Right renal cortex interstitium (tissue), 3 donors: Measurements from ENCODE around the gene DACH1. TPM values are rescaled to one million over a fixed set of nuclear protein-coding genes. Genes with fewer than 3 reads are reported as not detected.
"Not testable (repeated sequence)": the region's sequence is repeated elsewhere in the genome, so short reads cannot be mapped to it uniquely, and the experiment has no call there.

ENCODE experiments used
- DNase-seq, 3 donors: peaks; one replicate each; pipeline ENCODE4 v3.0.0-alpha.2; 2013; ENCODE audit warnings: low read depth in 3 of 3, low spot score in 2 of 3
- polyA plus RNA-seq, 3 donors: library from polyadenylated mRNA; unstranded; fragments of 120-200 nt; gene quantifications; one replicate each; pipeline ENCODE4 v1.2.1, GENCODE V29; 2013; ENCODE audit not compliant: insufficient read length in 3 of 3

The DACH1 gene
- polyA plus RNA-seq = 100 to 1,000 TPM; 104 to 121 (median 109) TPM

DNA sequence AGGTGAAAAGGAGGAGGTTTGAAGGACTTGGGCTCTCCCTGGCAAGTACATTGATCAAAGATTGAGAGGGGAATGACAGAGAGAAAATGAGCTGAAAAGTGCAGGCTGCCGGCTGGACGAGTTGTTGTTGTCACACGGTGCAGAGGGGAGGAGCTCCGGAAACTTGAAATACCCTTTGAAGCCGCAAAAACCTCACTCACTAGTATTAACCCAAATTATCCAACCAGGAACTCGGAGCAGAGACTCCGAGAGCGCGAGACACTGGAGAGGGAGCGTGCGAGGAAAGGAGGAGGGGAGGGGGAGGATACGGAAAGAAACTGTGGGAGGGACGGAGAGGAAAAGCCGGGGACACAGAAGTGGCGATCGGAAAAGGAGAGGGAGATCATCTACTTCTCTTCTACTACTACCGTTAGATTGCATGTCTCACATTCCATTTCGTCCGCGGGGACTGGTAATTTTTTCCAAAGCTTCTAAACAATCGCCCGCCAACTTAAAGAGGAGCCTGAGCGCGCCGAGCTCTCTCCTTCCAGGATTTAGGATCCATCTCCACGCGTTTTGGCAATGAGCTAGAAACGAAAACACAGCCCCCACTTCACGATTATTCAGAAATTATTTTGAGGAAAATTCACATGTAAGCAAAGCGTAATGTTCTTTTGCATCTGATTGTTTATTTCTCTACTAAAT lies at the start of gene DACH1:
TSS of gene DACH1 (minus strand) at position 74 of the 684 bp plus-strand sequence.
- peak; percentile 87 to 92 (median 91) for DNase-seq

DNA sequence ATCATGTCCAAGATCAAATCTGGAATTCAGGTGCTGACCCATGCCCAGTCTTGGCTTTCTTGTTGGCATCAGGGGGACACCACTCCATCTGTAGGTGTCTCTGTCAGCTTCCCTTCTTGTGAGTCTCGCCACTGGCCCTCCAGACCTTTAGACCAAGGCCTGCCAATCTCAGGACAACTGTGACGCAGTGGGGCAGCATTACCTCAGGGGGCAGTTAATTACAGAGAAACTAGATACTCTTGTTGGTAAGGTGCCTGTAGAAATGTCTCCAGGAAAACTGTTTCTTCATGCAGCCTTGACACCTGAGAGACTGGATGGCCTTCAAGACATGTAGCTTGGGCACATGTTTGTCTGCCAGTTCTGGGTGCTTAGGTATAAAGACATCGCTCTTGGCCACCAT lies 46.7 kb upstream of the DACH1 start:
- no peak for DNase-seq

- DNase-seq = no peak
These were observed 45.5 kb upstream of the DACH1 start for GRCh38 chr13:71912524-71912923.

DNA sequence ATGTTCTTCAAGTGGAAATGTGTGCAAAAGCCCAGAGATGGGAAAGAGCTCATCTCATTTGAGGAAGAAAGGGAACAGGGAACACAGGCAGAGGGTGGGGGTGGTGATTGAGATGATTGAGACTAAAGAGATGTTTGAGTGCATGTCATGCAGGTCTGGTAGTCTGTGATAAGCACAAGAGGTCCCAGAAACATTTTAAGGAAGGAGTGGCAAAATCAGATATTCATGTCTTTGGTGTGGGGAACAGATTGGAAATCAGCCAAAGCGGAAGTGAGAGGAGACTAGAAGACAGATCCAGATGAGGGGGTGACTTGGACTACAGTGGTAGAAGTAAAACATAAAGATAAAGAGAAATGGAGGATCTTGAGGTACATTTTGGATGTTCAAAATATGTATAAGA lies 39.4 kb upstream of the DACH1 start:
- DNase-seq = no peak

DNA sequence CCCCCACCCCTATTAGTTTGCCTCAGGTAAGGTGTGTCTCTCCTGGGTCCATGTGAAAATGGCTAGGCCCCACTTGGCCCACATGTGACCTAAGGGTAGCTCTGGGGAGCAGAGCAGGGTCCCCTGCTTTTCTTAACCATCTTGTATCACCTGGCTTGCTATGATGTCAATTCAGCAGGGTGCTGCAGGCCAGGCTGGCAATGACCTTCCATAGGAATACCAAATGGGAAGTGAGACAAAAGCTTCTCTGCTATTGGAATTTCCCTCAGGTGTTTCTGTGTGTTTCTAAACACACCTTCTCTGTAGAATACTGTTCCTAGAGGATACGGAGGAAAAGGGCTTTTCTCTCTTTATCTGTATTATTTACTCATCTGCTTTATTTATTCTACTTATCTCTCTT lies 35.7 kb upstream of the DACH1 start:
- DNase-seq = no peak

- DNase-seq = not testable (repeated sequence)
These were observed 26.5 kb upstream of the DACH1 start for GRCh38 chr13:71893506-71893905.

DNA sequence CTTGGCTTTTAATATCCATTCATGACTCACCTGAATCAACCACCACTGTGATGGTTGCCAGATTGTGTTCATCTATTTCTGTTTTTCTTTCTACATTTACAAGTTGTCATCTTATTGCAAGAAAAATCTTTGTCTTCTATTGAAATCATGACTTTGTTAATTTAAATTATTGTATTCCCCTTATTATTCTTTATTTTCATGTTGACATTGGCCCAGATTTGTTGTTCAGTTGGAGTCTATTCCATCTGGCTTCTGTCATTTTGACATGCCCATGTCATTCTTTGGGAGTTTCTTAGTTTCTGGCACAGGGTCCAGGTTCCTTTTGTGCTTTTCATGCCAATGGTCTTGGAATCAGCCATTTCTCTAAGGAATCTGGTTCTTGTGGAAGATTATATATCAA lies 19.9 kb upstream of the DACH1 start:
- DNase-seq = no peak

DNA sequence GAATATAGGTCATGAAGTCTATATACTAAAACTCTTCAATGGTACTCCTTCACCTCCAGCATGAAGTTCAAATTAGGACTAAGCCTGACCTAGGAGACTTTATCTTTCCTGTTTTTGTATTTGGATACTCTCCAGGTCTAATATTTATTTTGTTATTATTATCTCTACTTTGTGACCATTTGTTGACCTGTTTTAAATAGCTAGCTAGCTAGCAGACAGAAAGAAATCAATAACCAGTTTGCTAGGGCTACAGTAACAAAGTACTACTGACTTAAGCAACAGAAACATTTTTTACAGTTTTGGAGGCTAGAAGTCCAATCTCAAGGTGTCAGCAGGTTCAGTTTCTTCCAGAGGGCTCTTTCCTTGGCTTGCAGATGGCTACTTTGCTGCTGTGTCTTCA lies 15.1 kb upstream of the DACH1 start:
- DNase-seq = no peak

DNA sequence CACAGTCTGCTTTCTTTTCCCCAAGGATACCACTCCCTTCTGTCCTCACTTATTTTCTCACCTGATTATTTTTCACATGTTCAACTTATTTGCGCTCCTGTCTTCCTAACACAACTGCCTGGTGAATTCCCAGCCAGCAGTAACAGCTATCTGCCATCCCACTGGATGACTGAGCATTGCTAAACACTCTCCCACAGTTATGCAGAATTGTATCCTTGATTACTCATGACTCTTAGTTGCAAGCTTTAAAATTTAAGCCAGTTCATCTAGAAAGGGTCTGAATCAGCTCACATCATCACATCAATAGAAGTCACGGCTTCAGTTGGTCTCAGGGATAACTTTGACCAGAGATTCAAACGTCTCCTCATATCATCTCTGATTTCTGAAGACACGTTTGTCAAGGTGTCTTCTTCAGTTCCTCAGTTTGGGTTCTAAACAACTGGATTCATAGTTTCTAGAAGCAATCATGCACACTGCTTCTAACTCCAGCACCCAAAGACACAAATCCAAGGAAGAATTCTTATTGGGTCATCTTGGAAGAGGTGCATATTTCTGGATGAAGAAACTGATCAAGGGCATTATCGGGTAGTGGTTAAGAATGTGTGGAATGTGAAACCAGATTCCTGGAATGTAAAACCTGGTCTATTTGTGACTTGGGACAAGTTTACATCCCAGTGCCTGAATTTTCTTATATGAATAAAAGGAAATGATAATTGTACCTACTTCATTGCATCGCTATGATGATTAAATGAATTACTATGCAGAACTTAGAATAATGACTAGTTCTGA lies 13.9 kb upstream of the DACH1 start:
- DNase-seq = no peak

DNA sequence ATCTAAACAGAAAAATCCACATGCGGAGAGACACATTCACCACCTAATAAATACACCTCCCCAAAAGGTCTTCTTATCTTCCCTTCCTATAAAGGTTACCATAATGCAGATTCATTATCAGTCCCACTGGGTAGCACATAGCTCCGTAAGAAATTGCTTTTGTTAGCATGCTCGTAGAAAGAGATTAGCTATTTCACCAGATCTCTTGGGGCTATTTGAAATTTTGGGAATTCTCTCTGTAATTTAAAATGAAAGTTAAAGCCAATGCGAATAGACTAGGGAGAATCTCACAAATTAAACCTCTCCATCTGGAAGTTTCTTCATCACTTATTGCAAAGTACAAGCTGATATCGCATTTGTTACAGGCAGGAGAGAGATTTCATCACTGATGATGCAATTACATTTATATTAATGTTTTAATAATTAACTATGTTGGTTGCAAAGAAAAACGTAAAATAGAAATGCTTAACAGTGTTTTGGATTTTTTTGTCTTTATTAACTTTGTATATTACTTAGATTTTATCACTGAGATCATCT lies 12.9 kb upstream of the DACH1 start:
- DNase-seq = no peak

DNA sequence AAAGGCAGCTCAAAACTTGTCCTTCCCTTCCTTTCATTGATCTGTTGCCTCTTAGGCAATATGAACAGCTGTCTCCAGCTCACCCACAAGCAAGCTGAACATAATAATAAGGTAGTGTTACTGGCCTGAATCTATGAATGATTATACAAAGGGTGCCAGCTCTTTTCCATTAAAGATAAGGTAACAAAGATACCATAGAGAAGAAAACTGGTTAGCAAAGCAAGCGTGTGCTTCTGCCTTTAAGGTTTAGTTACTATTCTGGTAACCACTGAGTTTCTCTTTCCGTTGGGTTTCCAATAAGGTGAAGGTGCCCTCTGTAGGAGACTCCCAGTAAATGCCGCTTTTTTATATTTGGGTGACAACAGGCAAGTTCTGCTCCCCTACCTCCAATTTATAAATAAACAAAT lies 12.1 kb upstream of the DACH1 start:
- DNase-seq = no peak

GRCh38 chr13:71877256-71877653 lies 10.3 kb upstream of the DACH1 start:
- no peak for DNase-seq

- no peak for DNase-seq
These were observed 9.7 kb upstream of the DACH1 start for GRCh38 chr13:71876648-71877255.

GRCh38 chr13:71875823-71876222 lies 8.8 kb upstream of the DACH1 start:
- no peak for DNase-seq

DNA sequence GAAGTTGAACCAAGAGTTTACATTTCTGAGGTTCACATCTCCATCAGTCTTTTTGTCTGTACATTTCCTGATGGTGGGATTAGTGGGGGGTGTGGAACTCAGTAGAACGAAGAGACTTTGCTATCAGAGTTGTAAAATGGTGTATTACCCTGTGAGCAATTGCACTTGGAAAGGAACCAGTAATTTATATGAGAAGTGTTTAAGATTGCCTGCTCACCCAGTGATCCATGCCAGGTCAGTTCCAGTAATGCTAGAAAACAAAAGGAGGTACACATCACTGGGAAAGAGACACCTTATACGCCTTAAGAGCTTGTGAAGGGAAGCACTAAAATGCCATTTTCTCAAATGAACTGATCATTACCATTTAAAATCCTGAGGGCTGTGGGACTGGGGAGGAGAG lies 7.5 kb upstream of the DACH1 start:
- DNase-seq = no peak

GRCh38 chr13:71873418-71874247 lies 6.6 kb upstream of the DACH1 start:
- DNase-seq = no peak

DNA sequence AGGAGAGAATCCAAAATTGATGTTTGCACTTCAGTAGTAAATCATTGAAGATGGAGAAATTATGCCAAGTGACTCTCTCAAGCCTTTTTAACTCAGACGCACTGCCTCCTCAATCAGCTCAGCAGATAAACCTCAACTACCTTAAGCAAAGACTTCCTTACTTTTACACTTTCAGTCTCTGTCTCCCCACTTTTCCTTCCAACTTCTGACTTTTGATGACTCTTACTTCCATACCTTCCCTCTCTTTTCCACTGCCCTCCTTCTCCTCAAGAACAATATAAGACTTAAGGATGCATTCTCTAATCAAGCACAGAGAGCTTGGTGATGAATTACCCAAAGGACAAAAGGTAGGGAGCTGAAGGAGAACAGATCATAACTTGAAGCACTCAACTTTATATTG lies 4.8 kb upstream of the DACH1 start:
- DNase-seq = no peak

DNA sequence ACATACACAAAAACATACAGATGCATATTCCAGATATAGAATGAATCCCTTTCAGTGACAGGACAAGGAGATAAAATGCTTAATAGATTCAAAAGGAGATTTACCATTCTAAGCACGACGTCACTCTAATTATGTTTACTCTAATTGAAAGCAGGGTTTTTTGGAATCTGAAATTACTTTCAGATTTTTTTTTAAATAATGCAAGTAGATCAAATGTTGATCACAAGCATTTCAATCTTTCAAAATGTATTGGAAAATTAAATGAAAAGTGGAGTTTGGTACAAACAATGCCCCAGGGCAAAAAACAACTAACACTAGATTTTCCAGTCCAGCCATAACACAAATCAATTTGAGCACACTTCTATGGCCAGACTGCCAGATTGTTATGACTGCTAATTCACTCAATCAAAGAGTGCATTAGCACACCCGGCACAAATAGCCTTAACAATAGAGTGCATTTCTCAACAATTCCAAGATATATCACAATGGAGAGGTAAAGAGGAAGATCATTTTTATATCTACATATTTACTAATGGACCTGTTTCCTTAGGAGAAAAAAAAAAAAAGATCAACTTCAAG lies 4.3 kb upstream of the DACH1 start:
- no peak for DNase-seq

GRCh38 chr13:71870100-71870499 lies 3.1 kb upstream of the DACH1 start:
- DNase-seq = no peak

- no peak for DNase-seq
These were observed 2.3 kb upstream of the DACH1 start for GRCh38 chr13:71869274-71869673.
